GM19043 (cell line): Measurements from ENCODE around the gene APPL1.

Experiments used
- ATAC-seq: cut with Tn5 transposase; IDR thresholded peaks from one replicate; pipeline ENCODE4 v1.9.1; 2021; ENCODE audit warnings: low read depth; ENCODE audit not compliant: unreplicated experiment

APPL1 gene

GRCh38 chr3:57227204-57227929 lies at the start of gene APPL1:
APPL1 (plus strand) TSS chr3:57227729; CDS start chr3:57227884, 155 bp downstream.
- peak; percentile 76 for ATAC-seq

- no peak for ATAC-seq
Observed at GRCh38 chr3:57179580-57180410, 47.7 kb upstream of the APPL1 start.

- ATAC-seq: no peak
Observed at GRCh38 chr3:57184526-57184925, 43.0 kb upstream of the APPL1 start.

GRCh38 chr3:57192028-57192427 lies 35.5 kb upstream of the APPL1 start:
- ATAC-seq: no peak

- ATAC-seq: no peak
Observed at GRCh38 chr3:57194641-57195040, 32.9 kb upstream of the APPL1 start.

GRCh38 chr3:57199895-57200297 lies 27.6 kb upstream of the APPL1 start, which contains the start of gene HESX1:
HESX1 (minus strand) TSS chr3:57199978; CDS start chr3:57199918, 60 bp downstream.
- ATAC-seq: no peak

GRCh38 chr3:57206423-57206822 lies 21.1 kb upstream of the APPL1 start:
- ATAC-seq: no peak

GRCh38 chr3:57221883-57222282 lies 5.6 kb upstream of the APPL1 start:
- ATAC-seq: no peak

- no peak for ATAC-seq
Observed at GRCh38 chr3:57224856-57225255, 2.7 kb upstream of the APPL1 start.

GRCh38 chr3:57226176-57226575 lies 1.4 kb upstream of the APPL1 start:
- ATAC-seq: no peak

- peak; percentile 26 for ATAC-seq
Observed at GRCh38 chr3:57227930-57228751, 612 bp downstream of the APPL1 start.

- ATAC-seq: no peak
Observed at GRCh38 chr3:57230006-57230405, 2.5 kb downstream of the APPL1 start.

GRCh38 chr3:57233799-57234198 lies 6.3 kb downstream of the APPL1 start:
- ATAC-seq: no peak

GRCh38 chr3:57234613-57235575 lies 7.4 kb downstream of the APPL1 start:
- peak; percentile 59 for ATAC-seq

- ATAC-seq: no peak
Observed at GRCh38 chr3:57244946-57245345, 17.4 kb downstream of the APPL1 start.

- ATAC-seq: no peak
Observed at GRCh38 chr3:57252404-57252803, 24.9 kb downstream of the APPL1 start.

- no peak for ATAC-seq
Observed at GRCh38 chr3:57256844-57257243, 29.3 kb downstream of the APPL1 start.

- no peak for ATAC-seq
Observed at GRCh38 chr3:57257678-57258077, 30.1 kb downstream of the APPL1 start.

- no peak for ATAC-seq
Observed at GRCh38 chr3:57261119-57261518, 33.6 kb downstream of the APPL1 start.

GRCh38 chr3:57261929-57262328 lies 34.4 kb downstream of the APPL1 start:
- no peak for ATAC-seq
